Right atrium auricular region (tissue), 2 donors: ENCODE measurements around the gene ZSWIM3. TPM values are rescaled to one million over a fixed set of nuclear protein-coding genes. Genes with fewer than 3 reads are reported as not detected.

Experiments used
- DNase-seq: peaks from one replicate; pipeline ENCODE4 v3.0.0-alpha.2; 2019; ENCODE audit warnings: low spot score
- H3K27ac ChIP-seq, 2 donors: fragments of 200-600 bp; sonication (generic); 1 replicate in 1 of 2; 2 replicates in 1 of 2; pipeline ENCODE4 v1.5.1; 2016 to 2019
- H3K27me3 ChIP-seq, 2 donors: fragments of 200-600 bp; sonication (generic); one replicate each; pipeline versions ENCODE4 v1.5.1 to v1.6.0; 2017 to 2019
- H3K36me3 ChIP-seq: fragments of 200-600 bp; sonication (generic); one replicate; pipeline ENCODE4 v1.5.1; 2016
- H3K4me1 ChIP-seq, 2 donors: fragments of 200-600 bp; sonication (generic); one replicate each; pipeline versions ENCODE4 v1.5.1 to v1.6.0; 2017 to 2019
- H3K4me3 ChIP-seq, 2 donors: fragments of 200-600 bp; sonication (generic); 1 replicate in 1 of 2; 2 replicates in 1 of 2; pipeline ENCODE4 v1.5.1; 2017 to 2019; ENCODE audit warnings: mild to moderate bottlenecking in 1 of 2, moderate library complexity in 1 of 2
- H3K9me3 ChIP-seq, 2 donors: fragments of 200-600 bp; sonication (generic); one replicate each; pipeline ENCODE4 v1.5.1; 2019
- total RNA-seq, 2 donors: library from RNA; depleted of rRNA; stranded (reverse); fragments of >200 nt; gene quantifications; one replicate each; pipeline ENCODE4 v1.1.0, GENCODE V29; 2016
- TF ChIP-seq, protein P1 (sequence below), 2 donors: fragments of 200-600 bp; sonication (generic); IDR thresholded peaks; one replicate each; pipeline ENCODE4 v1.5.1; 2019; ENCODE audit warnings: antibody characterized with exemption in 2 of 2

ZSWIM3 gene
- total RNA-seq, 2 donors from 2014 or later, result 2.4 to 3.7 TPM

- H3K9me3 ChIP-seq, result no peaks in the 10 kb centered on the region
- peak overlapping the region in 1 of 2 donors; percentile 33 for H3K27ac ChIP-seq
- peaks cover 0 to 42% of the 10 kb centered on the region in 2 donors for H3K4me1 ChIP-seq
These were observed 16.7 kb upstream of the ZSWIM3 start for GRCh38 chr20:45840700-45841198.

DNA sequence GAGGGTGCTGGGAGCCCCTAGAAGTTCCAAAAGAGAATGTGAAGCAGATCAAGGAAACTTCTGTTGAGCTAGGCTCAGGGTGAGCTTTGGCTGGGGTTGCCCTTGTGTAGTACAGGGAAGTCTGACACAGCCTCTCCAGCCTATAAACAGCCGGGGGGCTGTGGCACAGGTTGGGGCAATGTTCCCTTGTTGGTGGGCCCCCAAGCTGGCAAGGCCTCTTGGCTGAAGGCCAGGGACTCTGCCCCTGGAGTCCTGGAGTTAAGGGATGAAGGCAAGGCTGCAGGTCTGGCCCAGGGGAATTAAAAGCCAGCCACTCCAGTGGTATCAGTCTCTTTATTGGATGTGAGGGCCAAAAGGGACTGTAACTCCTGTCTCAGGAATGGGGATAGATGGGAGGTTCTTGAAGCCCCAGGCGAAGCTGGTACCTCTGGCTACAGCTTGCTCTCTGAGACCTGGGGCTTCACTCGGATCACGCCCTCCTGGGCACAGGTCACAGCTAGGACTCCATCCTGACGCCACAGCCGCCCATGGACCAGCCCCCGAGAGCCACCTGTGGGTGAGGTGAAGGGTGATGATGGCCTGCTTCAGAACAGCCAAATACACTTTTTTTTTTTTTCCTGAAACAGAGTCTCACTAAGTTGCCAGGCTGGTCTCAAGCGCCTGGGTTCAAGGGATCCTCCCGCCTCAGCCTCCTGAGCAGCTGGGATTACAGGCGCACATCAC, 15.8 kb upstream of the ZSWIM3 start:
- no peak for DNase-seq
- Histone ChIP-seq H3K4me1 (peaks cover 0 to 36% of the 10 kb centered on the region in 2 donors), H3K27me3 (no peaks in the 10 kb centered on the region), H3K27ac (peak overlapping the region; percentile 33 to 57), H3K4me3 (no peak overlapping the region), H3K9me3 (no peaks in the 10 kb centered on the region), H3K36me3 (peaks cover 52% of the 10 kb centered on the region)
- TF ChIP-seq, protein P1, sequence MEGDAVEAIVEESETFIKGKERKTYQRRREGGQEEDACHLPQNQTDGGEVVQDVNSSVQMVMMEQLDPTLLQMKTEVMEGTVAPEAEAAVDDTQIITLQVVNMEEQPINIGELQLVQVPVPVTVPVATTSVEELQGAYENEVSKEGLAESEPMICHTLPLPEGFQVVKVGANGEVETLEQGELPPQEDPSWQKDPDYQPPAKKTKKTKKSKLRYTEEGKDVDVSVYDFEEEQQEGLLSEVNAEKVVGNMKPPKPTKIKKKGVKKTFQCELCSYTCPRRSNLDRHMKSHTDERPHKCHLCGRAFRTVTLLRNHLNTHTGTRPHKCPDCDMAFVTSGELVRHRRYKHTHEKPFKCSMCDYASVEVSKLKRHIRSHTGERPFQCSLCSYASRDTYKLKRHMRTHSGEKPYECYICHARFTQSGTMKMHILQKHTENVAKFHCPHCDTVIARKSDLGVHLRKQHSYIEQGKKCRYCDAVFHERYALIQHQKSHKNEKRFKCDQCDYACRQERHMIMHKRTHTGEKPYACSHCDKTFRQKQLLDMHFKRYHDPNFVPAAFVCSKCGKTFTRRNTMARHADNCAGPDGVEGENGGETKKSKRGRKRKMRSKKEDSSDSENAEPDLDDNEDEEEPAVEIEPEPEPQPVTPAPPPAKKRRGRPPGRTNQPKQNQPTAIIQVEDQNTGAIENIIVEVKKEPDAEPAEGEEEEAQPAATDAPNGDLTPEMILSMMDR (IDR thresholded peaks at IDR 0.05), result no peak

More at GRCh38 chr20:45840700-45841198, 16.7 kb upstream of the ZSWIM3 start:
- peaks cover 44% of the 10 kb centered on the region for H3K36me3 ChIP-seq
- H3K27me3 ChIP-seq, result no peaks in the 10 kb centered on the region
- no peak overlapping the region for H3K4me3 ChIP-seq
- no peak for DNase-seq
- TF ChIP-seq, protein P1 (IDR thresholded peaks at IDR 0.05), result no peak

DNA sequence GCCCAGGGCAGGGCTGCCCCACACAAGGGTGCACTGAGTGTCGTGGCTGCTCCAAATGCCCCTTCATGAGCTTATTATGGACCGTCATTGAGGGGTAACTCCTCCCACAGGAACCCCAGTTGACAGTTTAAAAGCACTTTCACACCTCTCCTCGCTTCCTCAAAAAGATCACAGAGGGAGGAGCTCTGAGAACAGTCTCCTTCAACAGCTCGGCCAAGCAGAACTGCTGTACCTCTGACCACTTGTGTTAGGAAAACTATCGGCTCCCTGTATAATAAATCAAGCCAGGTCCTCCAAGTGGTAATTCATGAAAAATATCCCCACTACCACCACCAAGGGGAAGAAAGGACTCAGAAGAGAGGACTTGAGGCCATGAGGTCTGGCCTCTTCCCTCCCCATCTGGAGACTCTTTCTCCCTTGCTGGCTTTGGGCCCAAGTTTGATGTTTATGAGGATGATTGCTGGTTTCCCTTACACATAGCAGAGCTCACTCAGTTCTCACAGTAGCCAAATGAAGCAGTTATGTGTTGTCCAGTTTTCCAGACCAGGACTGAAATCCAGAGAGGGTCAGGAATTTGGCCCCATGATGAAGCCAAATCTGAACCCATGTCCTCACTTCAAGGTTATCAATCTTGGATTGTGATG, 15.1 kb upstream of the ZSWIM3 start:
- no peaks in the 10 kb centered on the region for H3K27me3 ChIP-seq
- peaks cover 60% of the 10 kb centered on the region for H3K36me3 ChIP-seq
- no peak overlapping the region for H3K4me3 ChIP-seq
- H3K27ac ChIP-seq, result peak overlapping the region; percentile 29 to 57
- no peaks in the 10 kb centered on the region for H3K9me3 ChIP-seq
- H3K4me1 ChIP-seq, result peaks cover 0 to 29% of the 10 kb centered on the region in 2 donors
- DNase-seq, result no peak
- TF ChIP-seq, protein P1 (IDR thresholded peaks at IDR 0.05), result no peak

- no peak for DNase-seq
- H3K27ac ChIP-seq, result peak overlapping the region in 1 of 2 donors; percentile 57
- H3K4me1 ChIP-seq, result peaks cover 0 to 29% of the 10 kb centered on the region in 2 donors
- H3K4me3 ChIP-seq, result no peak overlapping the region
- H3K36me3 ChIP-seq, result peaks cover 68% of the 10 kb centered on the region
- TF ChIP-seq, protein P1 (IDR thresholded peaks at IDR 0.05), result no peak
- no peaks in the 10 kb centered on the region for H3K27me3 ChIP-seq
- no peaks in the 10 kb centered on the region for H3K9me3 ChIP-seq
These were observed 13.9 kb upstream of the ZSWIM3 start for GRCh38 chr20:45843506-45843905.

DNA sequence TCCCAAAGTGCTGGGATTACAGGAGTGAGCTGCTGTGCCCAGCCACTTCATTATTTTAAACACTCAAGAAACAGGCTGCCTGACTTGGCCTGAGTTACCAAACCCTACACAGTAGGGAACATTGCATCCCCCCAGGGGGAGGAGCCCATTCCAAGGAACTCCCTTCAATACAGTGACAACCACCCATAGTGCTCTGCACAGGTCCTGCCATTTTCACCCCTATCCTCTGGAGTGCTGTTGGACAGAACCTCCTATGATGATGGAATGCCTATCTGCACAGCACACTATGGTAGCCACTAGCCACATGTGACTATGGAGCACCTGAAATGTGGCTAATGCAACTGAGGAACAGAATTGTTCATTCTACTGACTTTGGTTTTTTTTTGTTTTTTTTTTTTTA, 12.0 kb upstream of the ZSWIM3 start:
- H3K27me3 ChIP-seq, result no peaks in the 10 kb centered on the region
- no peak overlapping the region for H3K4me3 ChIP-seq
- no peak overlapping the region for H3K27ac ChIP-seq
- H3K9me3 ChIP-seq, result no peaks in the 10 kb centered on the region
- peaks cover 61% of the 10 kb centered on the region for H3K36me3 ChIP-seq
- DNase-seq, result no peak
- TF ChIP-seq, protein P1 (IDR thresholded peaks at IDR 0.05), result no peak
- peaks cover 0 to 29% of the 10 kb centered on the region in 2 donors for H3K4me1 ChIP-seq
